Loucy (cell line): ENCODE results near the gene ZFPM1.

Source experiments
- H2AFZ ChIP-seq: fragments of 200-600 bp; sonication (generic); 2 replicates; pipeline ENCODE4 v1.6.0; 2016; ENCODE audit warnings: antibody characterized with exemption, mild to moderate bottlenecking, low read length, moderate library complexity
- H3F3A ChIP-seq: fragments of 200-600 bp; 2 replicates; pipeline ENCODE4 v1.6.0; 2016; ENCODE audit warnings: antibody characterized with exemption, low read depth, mild to moderate bottlenecking
- H3K27me3 ChIP-seq: fragments of 200-600 bp; sonication (generic); 2 replicates; pipeline ENCODE4 v1.6.1; 2014; ENCODE audit warnings: low read length, mild to moderate bottlenecking; ENCODE audit not compliant: insufficient read depth, poor library complexity, severe bottlenecking
- H3K36me3 ChIP-seq: fragments of 200-600 bp; sonication (generic); 2 replicates; pipeline ENCODE4 v1.6.1; 2016; ENCODE audit warnings: low read length; ENCODE audit not compliant: insufficient read depth
- H3K4me1 ChIP-seq: fragments of 200-600 bp; sonication (generic); 2 replicates; pipeline ENCODE4 v1.5.1; 2014; ENCODE audit warnings: low read length, mild to moderate bottlenecking; ENCODE audit not compliant: insufficient read depth, poor library complexity, severe bottlenecking
- H3K4me2 ChIP-seq: fragments of 200-600 bp; sonication (generic); 2 replicates; pipeline ENCODE4 v1.6.0; 2014; ENCODE audit warnings: antibody characterized with exemption, low read length, low read depth, mild to moderate bottlenecking; ENCODE audit not compliant: poor library complexity, severe bottlenecking
- H3K4me3 ChIP-seq: fragments of 200-600 bp; sonication (generic); 2 replicates; pipeline ENCODE4 v1.5.1; 2014; ENCODE audit warnings: low read length, mild to moderate bottlenecking, mixed read lengths; ENCODE audit not compliant: poor library complexity, severe bottlenecking
- H3K79me2 ChIP-seq: fragments of 200-600 bp; sonication (generic); 2 replicates; pipeline ENCODE4 v1.6.1; 2014; ENCODE audit warnings: low read length; ENCODE audit not compliant: insufficient read depth
- H3K9ac ChIP-seq: fragments of 200-600 bp; sonication (generic); 2 replicates; pipeline ENCODE4 v1.6.0; 2014; ENCODE audit warnings: mild to moderate bottlenecking, low read depth, low read length, moderate library complexity; ENCODE audit not compliant: poor library complexity, severe bottlenecking
- H3K9me2 ChIP-seq: fragments of 200-600 bp; sonication (generic); replicated peaks from 2 replicates; pipeline ENCODE4 v1.6.1; 2016; ENCODE audit warnings: low read depth, low read length, mixed read lengths
- H3K9me3 ChIP-seq: fragments of 200-600 bp; sonication (generic); 2 replicates; pipeline ENCODE4 v1.6.1; 2014; ENCODE audit warnings: mild to moderate bottlenecking, antibody characterized with exemption, low read length, low read depth; ENCODE audit not compliant: insufficient read depth
- H4K20me1 ChIP-seq: fragments of 200-600 bp; sonication (generic); 2 replicates; pipeline ENCODE4 v1.6.0; 2014; ENCODE audit warnings: antibody characterized with exemption, low read length, mild to moderate bottlenecking; ENCODE audit not compliant: insufficient read depth, poor library complexity, severe bottlenecking
- EZH2phosphoT487 ChIP-seq: fragments of 200-600 bp; IDR thresholded peaks from 2 replicates; pipeline ENCODE4 v1.6.1; 2018; ENCODE audit warnings: antibody characterized with exemption, mild to moderate bottlenecking, moderate library complexity, borderline replicate concordance
- TF ChIP-seq, protein P1 (sequence below): fragments of 200-600 bp; sonication (generic); conservative IDR thresholded peaks from 2 replicates; pipeline ENCODE4 v1.5.1; 2014; ENCODE audit warnings: mild to moderate bottlenecking, antibody characterized with exemption, low read length

ZFPM1 gene

DNA sequence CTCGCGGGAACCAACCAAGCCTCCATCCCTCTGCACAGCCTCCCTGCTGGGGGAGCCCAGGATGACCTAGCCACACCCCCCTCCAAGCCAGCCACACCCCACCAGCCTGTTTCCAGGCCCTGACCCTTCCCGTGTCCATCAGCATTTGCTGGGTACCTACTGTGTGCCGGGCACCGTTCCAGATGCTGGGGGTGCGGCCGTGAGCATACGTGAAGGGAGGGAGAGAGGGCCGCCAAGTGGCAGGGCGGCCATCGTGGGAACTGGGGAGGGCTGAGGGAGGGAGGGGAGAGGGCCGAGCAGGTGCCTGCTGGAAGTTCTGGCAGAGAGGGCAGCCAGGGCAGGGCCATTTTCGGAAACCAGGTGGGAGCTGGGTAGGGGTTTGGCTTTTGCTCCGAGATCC, 23.1 kb downstream of the ZFPM1 start:
- TF ChIP-seq, protein P1, sequence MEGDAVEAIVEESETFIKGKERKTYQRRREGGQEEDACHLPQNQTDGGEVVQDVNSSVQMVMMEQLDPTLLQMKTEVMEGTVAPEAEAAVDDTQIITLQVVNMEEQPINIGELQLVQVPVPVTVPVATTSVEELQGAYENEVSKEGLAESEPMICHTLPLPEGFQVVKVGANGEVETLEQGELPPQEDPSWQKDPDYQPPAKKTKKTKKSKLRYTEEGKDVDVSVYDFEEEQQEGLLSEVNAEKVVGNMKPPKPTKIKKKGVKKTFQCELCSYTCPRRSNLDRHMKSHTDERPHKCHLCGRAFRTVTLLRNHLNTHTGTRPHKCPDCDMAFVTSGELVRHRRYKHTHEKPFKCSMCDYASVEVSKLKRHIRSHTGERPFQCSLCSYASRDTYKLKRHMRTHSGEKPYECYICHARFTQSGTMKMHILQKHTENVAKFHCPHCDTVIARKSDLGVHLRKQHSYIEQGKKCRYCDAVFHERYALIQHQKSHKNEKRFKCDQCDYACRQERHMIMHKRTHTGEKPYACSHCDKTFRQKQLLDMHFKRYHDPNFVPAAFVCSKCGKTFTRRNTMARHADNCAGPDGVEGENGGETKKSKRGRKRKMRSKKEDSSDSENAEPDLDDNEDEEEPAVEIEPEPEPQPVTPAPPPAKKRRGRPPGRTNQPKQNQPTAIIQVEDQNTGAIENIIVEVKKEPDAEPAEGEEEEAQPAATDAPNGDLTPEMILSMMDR = no peak
- no peak for TF ChIP-seq EZH2phosphoT487
- Histone ChIP-seq H3K9me3 (no peaks in the 10 kb centered on the region), H3K4me1 (no peaks in the 10 kb centered on the region), H3F3A (no peaks in the 10 kb centered on the region), H3K9me2 (no peaks in the 10 kb centered on the region), H3K4me3 (no peak overlapping the region), H3K36me3 (no peaks in the 10 kb centered on the region), H2AFZ (no peak overlapping the region), H4K20me1 (peaks cover 26% of the 10 kb centered on the region), H3K79me2 (peaks cover 91% of the 10 kb centered on the region), H3K9ac (no peak overlapping the region), H3K4me2 (no peak overlapping the region), H3K27me3 (no peaks in the 10 kb centered on the region)

DNA sequence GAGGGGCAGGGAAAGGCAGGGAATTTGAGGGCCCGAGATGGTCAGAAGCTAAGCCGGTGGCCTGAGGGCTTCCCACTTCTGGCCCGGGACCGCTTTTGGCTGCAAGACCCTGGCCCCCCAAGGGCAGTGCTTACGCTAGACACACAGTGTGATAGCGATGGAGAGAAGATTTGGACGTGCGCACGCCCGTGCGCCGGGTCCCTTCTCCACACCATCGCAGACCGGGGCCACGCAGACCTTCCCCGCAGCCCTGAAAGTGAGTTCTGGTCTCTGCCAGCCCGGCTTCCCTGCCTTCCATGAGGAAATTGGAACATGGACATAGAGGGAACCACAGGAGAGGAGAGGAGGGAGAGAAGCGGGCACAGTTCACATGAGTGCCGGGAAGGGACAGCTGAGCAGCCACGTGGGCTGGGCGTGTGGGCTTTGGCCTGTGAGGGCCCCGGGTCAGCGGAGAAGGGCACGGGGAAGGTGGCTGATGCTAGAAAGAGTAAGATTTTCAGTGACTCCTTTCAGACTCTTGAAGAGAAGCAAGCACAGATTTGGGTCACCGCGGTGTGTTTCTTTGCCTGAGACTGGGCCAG, 23.8 kb downstream of the ZFPM1 start:
- no peak overlapping the region for H3K4me2 ChIP-seq
- no peaks in the 10 kb centered on the region for H3K36me3 ChIP-seq
- H3K4me3 ChIP-seq = no peak overlapping the region
- no peaks in the 10 kb centered on the region for H3K9me2 ChIP-seq
- no peaks in the 10 kb centered on the region for H3K4me1 ChIP-seq
- H4K20me1 ChIP-seq = peaks cover 24% of the 10 kb centered on the region
- no peaks in the 10 kb centered on the region for H3K9me3 ChIP-seq
- no peak overlapping the region for H2AFZ ChIP-seq
- peaks cover 89% of the 10 kb centered on the region for H3K79me2 ChIP-seq
- TF ChIP-seq, protein P1 = no peak
- no peak for TF ChIP-seq EZH2phosphoT487
- H3K27me3 ChIP-seq = no peaks in the 10 kb centered on the region
- H3K9ac ChIP-seq = no peak overlapping the region
- H3F3A ChIP-seq = no peaks in the 10 kb centered on the region

DNA sequence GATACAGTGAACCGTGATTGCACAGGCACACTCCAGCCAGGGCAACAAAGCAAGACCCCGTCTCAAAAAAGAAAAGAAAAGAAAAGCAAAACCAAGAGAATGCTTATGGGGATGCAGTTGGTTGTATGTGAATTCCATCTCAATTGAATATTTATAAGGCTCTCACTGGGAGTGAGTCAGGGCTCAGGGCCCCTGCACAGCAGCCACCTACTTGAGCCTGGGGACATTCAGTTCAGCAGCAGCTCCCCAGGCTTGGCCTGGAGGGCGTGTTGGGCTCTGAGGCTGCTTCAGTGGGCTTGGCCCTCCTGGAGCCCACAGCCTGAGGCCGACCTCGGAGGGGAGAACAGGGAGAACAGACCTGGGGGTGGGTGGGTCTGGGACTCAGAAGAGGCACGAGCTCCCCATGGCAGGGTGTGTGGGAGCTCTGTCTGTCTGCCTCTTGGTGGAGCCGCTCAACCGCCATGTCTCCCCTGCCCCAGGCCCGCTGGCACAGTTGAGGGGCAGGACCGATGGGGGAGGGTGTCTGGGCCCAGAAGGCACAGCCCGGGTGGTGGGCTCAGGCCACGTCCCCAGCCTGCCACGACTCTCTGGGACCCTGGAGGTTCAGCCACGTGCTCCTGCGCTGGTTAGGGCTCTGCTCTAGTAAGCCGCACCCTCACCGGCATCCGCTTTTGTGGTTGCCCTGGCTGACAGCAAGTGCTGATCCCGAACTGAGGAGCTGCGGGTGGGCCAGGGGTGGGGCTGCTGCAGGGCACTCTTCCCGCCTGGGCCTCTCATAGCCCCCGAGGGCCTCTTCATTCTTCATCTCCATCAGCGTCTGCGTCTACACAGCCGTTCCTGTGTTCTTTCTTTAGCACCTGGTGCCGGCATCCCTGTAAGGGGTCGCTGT, 24.8 kb downstream of the ZFPM1 start:
- Histone ChIP-seq H3K4me2 (no peak overlapping the region), H3K4me3 (no peak overlapping the region), H3F3A (no peaks in the 10 kb centered on the region), H3K9me2 (no peaks in the 10 kb centered on the region), H4K20me1 (peaks cover 21% of the 10 kb centered on the region), H3K36me3 (no peaks in the 10 kb centered on the region), H2AFZ (no peak overlapping the region), H3K9me3 (no peaks in the 10 kb centered on the region), H3K79me2 (peaks cover 93% of the 10 kb centered on the region), H3K4me1 (no peaks in the 10 kb centered on the region), H3K9ac (no peak overlapping the region), H3K27me3 (no peaks in the 10 kb centered on the region)
- TF ChIP-seq, protein P1 = no peak
